SK-N-SH (cell line): ENCODE results near the gene TCF12. TPM values are rescaled to one million over a fixed set of nuclear protein-coding genes. Genes with fewer than 3 reads are reported as not detected.

ENCODE experiments used
- CTCF ChIA-PET: fragments of 300-600, 350-600 bp; formaldehyde crosslinking; extraction: SDS; loops from one replicate; lab custom pipeline; 2021; lab: Yijun Ruan, JAX
- POLR2A ChIA-PET: fragments of 350-600 bp; sonication (Branson Sonifier 250); formaldehyde crosslinking; extraction: SDS; loops from one replicate; lab custom pipeline; 2020; ENCODE audit warnings: antibody characterized with exemption, inconsistent platforms; lab: Yijun Ruan, JAX
- DNase-seq: peaks from one replicate; pipeline ENCODE4 v3.0.0; 2012
- H2AFZ ChIP-seq: fragments of 200-600 bp; sonication (generic); 2 replicates; pipeline ENCODE4 v1.8.1; 2016; ENCODE audit warnings: antibody characterized with exemption, mild to moderate bottlenecking, low read depth
- H3F3A ChIP-seq: fragments of 200-600 bp; sonication (generic); replicated peaks from 2 replicates; pipeline ENCODE3; 2016; ENCODE audit warnings: antibody characterized with exemption, mild to moderate bottlenecking; ENCODE audit not compliant: insufficient read depth
- H3K27ac ChIP-seq, 2 experiments: fragments of 200-500 bp in 1 of 2; fragments of 200-600 bp in 1 of 2; sonication (Bioruptor generic) in 1 of 2; sonication (generic), shearing (Covaris generic) in 1 of 2; 2 replicates each; pipeline versions ENCODE4 v1.5.1 to v1.6.1; 2014 to 2016; ENCODE audit warnings: low read depth in 2 of 2, inconsistent platforms in 1 of 2, low read length in 1 of 2, mild to moderate bottlenecking in 1 of 2, mixed read lengths in 1 of 2
- H3K27me3 ChIP-seq: fragments of 200-600 bp; sonication (generic), shearing (Covaris generic); 2 replicates; pipeline ENCODE4 v1.6.1; 2016; ENCODE audit warnings: mixed run types; ENCODE audit not compliant: insufficient read depth
- H3K36me3 ChIP-seq, 2 experiments: fragments of 200-500 bp in 1 of 2; fragments of 200-600 bp in 1 of 2; sonication (Bioruptor generic) in 1 of 2; sonication (generic) in 1 of 2; replicated peaks in 1 of 2; 2 replicates each; pipeline versions ENCODE3 to v1.5.1; 2014 to 2016; ENCODE audit warnings: low read length in 1 of 2, mild to moderate bottlenecking in 1 of 2; ENCODE audit not compliant: insufficient read depth in 2 of 2, control insufficient read depth in 1 of 2
- H3K4me1 ChIP-seq, 2 experiments: fragments of 200-500 bp in 1 of 2; fragments of 200-600 bp in 1 of 2; sonication (Bioruptor generic) in 1 of 2; sonication (generic), shearing (Covaris generic) in 1 of 2; 2 replicates each; pipeline versions ENCODE4 v1.5.1 to v1.6.1; 2014 to 2016; ENCODE audit warnings: low read depth in 1 of 2, low read length in 1 of 2, mixed run types in 1 of 2; ENCODE audit not compliant: insufficient read depth in 2 of 2, control insufficient read depth in 1 of 2
- H3K4me2 ChIP-seq: fragments of 200-600 bp; sonication (generic), shearing (Covaris generic); 2 replicates; pipeline ENCODE4 v1.6.1; 2017; ENCODE audit warnings: mixed run types
- H3K4me3 ChIP-seq, 2 experiments: fragments of 200-500 bp in 1 of 2; fragments of 200-600 bp in 1 of 2; sonication (Bioruptor generic) in 1 of 2; sonication (generic), shearing (Covaris generic) in 1 of 2; 2 replicates each; pipeline versions ENCODE4 v1.5.1 to v1.8.1; 2014 to 2016; ENCODE audit warnings: low read depth in 2 of 2, inconsistent platforms in 1 of 2, low read length in 1 of 2, mild to moderate bottlenecking in 1 of 2, mixed read lengths in 1 of 2, moderate library complexity in 1 of 2
- H3K79me2 ChIP-seq: fragments of 200-600 bp; sonication (generic); 2 replicates; pipeline ENCODE4 v1.8.1; 2017; ENCODE audit warnings: mild to moderate bottlenecking; ENCODE audit not compliant: insufficient read depth
- H3K9ac ChIP-seq: fragments of 200-600 bp; sonication (generic); 2 replicates; pipeline ENCODE4 v1.6.1; 2017; ENCODE audit warnings: mixed run types
- H3K9me2 ChIP-seq: fragments of 200-600 bp; sonication (generic); 2 replicates; pipeline ENCODE4 v1.6.1; 2017; ENCODE audit warnings: mixed run types
- H3K9me3 ChIP-seq: fragments of 200-600 bp; sonication (generic); 2 replicates; pipeline ENCODE4 v1.6.1; 2017; ENCODE audit warnings: mixed run types, mild to moderate bottlenecking, moderate library complexity
- H4K20me1 ChIP-seq: fragments of 200-600 bp; sonication (generic); 2 replicates; pipeline ENCODE4 v1.6.1; 2017; ENCODE audit warnings: mild to moderate bottlenecking, mixed run types; ENCODE audit not compliant: insufficient read depth
- CHD2 ChIP-seq: fragments of 150-350 bp; IDR thresholded peaks from 2 replicates; pipeline ENCODE4 v1.6.1; 2018; ENCODE audit warnings: low read length; ENCODE audit not compliant: partially characterized antibody
- ELF1 ChIP-seq: IDR thresholded peaks from 2 replicates; pipeline ENCODE4 v1.4.0; 2012
- EP300 ChIP-seq, 2 experiments: IDR thresholded peaks; 2 replicates each; pipeline versions ENCODE4 v1.4.0 to v1.6.1; 2012; ENCODE audit warnings: borderline replicate concordance in 1 of 2, low read depth in 1 of 2, low read length in 1 of 2
- EZH2phosphoT487 ChIP-seq: fragments of 200-600 bp; sonication (generic); IDR thresholded peaks from 2 replicates; pipeline ENCODE4 v1.6.1; 2017; ENCODE audit warnings: low read depth, mixed run types, mild to moderate bottlenecking, antibody characterized with exemption, moderate library complexity, borderline replicate concordance
- FOSL2 ChIP-seq: IDR thresholded peaks from 2 replicates; pipeline ENCODE4 v1.4.0; 2012; ENCODE audit warnings: low read depth, mild to moderate bottlenecking, moderate library complexity, borderline replicate concordance
- FOXJ3 ChIP-seq: sonication (generic); formaldehyde crosslinking; IDR thresholded peaks from 2 replicates; pipeline ENCODE4 v1.5.1; 2020; ENCODE audit warnings: mild to moderate bottlenecking, missing genetic modification reagents
- FOXM1 ChIP-seq: IDR thresholded peaks from 2 replicates; pipeline ENCODE4 v1.4.0; 2012; ENCODE audit warnings: low read depth, mild to moderate bottlenecking
- GABPA ChIP-seq: IDR thresholded peaks from 2 replicates; pipeline ENCODE4 v1.4.0; 2012; ENCODE audit warnings: low read depth, mild to moderate bottlenecking
- JUND ChIP-seq: IDR thresholded peaks from 2 replicates; pipeline ENCODE4 v1.4.0; 2012
- MAX ChIP-seq: IDR thresholded peaks from 2 replicates; pipeline ENCODE4 v1.4.0; 2012; ENCODE audit warnings: low read depth
- MEF2A ChIP-seq: IDR thresholded peaks from 2 replicates; pipeline ENCODE4 v1.4.0; 2012; ENCODE audit warnings: low read depth, borderline replicate concordance
- MXI1 ChIP-seq: IDR thresholded peaks from 2 replicates; pipeline ENCODE4 v1.6.1; 2012; ENCODE audit warnings: mild to moderate bottlenecking, low read depth, low read length, improper control_type of control experiment
- NRF1 ChIP-seq: IDR thresholded peaks from 2 replicates; pipeline ENCODE4 v1.6.1; 2012; ENCODE audit warnings: low read depth, mild to moderate bottlenecking, low read length
- PBX3 ChIP-seq: IDR thresholded peaks from 2 replicates; pipeline ENCODE4; 2012
- POLR2AphosphoS5 ChIP-seq: IDR thresholded peaks from 2 replicates; pipeline ENCODE4 v1.6.1; 2012; ENCODE audit warnings: low read depth, low read length
- RAD21 ChIP-seq: IDR thresholded peaks from 2 replicates; pipeline ENCODE4 v1.6.1; 2012; ENCODE audit warnings: mild to moderate bottlenecking, low read length
- RCOR1 ChIP-seq: fragments of 150-350 bp; IDR thresholded peaks from 2 replicates; pipeline ENCODE4 v1.6.1; 2017; ENCODE audit warnings: antibody characterized with exemption, low read length
- RXRA ChIP-seq: IDR thresholded peaks from 2 replicates; pipeline ENCODE4 v1.4.0; 2012; ENCODE audit warnings: low read depth, mild to moderate bottlenecking, borderline replicate concordance
- SIN3A ChIP-seq: IDR thresholded peaks from 2 replicates; pipeline ENCODE4 v1.6.1; 2012; ENCODE audit warnings: low read depth, mild to moderate bottlenecking, low read length, moderate library complexity, borderline replicate concordance
- SMC3 ChIP-seq: IDR thresholded peaks from 2 replicates; pipeline ENCODE4 v1.6.1; 2012; ENCODE audit warnings: low read depth, low read length, improper control_type of control experiment
- TAF1 ChIP-seq: IDR thresholded peaks from 2 replicates; pipeline ENCODE4 v1.6.1; 2012; ENCODE audit warnings: low read depth, mild to moderate bottlenecking, low read length, moderate library complexity, borderline replicate concordance
- TCF12 ChIP-seq: IDR thresholded peaks from 2 replicates; pipeline ENCODE4 v1.4.0; 2012
- USF2 ChIP-seq: fragments of 150-350 bp; IDR thresholded peaks from 2 replicates; pipeline ENCODE4 v1.6.1; 2017; ENCODE audit warnings: antibody characterized with exemption, low read length, low read depth, borderline replicate concordance
- ZBTB33 ChIP-seq: IDR thresholded peaks from 2 replicates; pipeline ENCODE4 v1.4.0; 2012; ENCODE audit warnings: low read depth, borderline replicate concordance
- WGBS: methylation state at CpG from one replicate; pipeline ENCODE4 v1.1.6; 2017; ENCODE audit warnings: low lambda C conversion rate; 5-methylcytosine and 5-hydroxymethylcytosine counted together
- polyA plus RNA-seq, 3 experiments: library from polyadenylated mRNA; depleted of rRNA; stranded (reverse); fragments of >200 nt; gene quantifications; 2 replicates each; pipeline ENCODE4 v1.2.3, GENCODE V29; 2012

The TCF12 gene
- polyA plus RNA-seq, 1 of the 3 experiments (the other 2 are of a cell fraction) = 49.6 TPM

GRCh38 chr15:57060799-57061198 lies 142.4 kb downstream of the TCF12 start (continued):
- peak; percentile 26; the same call in 1 of the 2 replicates for TF ChIP-seq POLR2AphosphoS5
- no peak for TF ChIP-seq SMC3
- TF ChIP-seq FOXJ3 (CRISPR knock-in tag) = no peak
- no peak for TF ChIP-seq ELF1
- TF ChIP-seq CHD2 = no peak
- no peak for TF ChIP-seq MEF2A
- 0 out of 2 replicates have a peak, but pooled peaks have one; percentile 44 for TF ChIP-seq ZBTB33
- no peak for TF ChIP-seq SIN3A
- peak; percentile 53; the same call in 1 of the 2 replicates for TF ChIP-seq RXRA
- TF ChIP-seq NRF1 = no peak
- TF ChIP-seq PBX3 = peak; percentile 75

GRCh38 chr15:57061281-57061680 lies 142.8 kb downstream of the TCF12 start:
- Histone ChIP-seq H3K79me2 (peaks cover 85% of the 10 kb centered on the region), H3K27ac (peak overlapping the region in 1 of 2 experiments; percentile 91; a peak in 2 of 4 replicates), H3K9me2 (no peaks in the 10 kb centered on the region), H3K4me3 (peak overlapping the region in 1 of 2 experiments; percentile 7; a peak in 1 of 4 replicates), H3K4me1 (peaks cover 0 to 54% of the 10 kb centered on the region in 2 experiments; a peak in 3 of 4 replicates), H2AFZ (no peak overlapping the region), H3K9me3 (no peaks in the 10 kb centered on the region), H3K4me2 (peak overlapping the region; percentile 60), H3K9ac (peak overlapping the region; percentile 56), H3K36me3 (peaks cover 0 to 13% of the 10 kb centered on the region in 2 experiments), H4K20me1 (peaks cover 4% of the 10 kb centered on the region; the same call in 1 of the 2 replicates), H3F3A (peaks cover 41% of the 10 kb centered on the region), H3K27me3 (no peaks in the 10 kb centered on the region)
- CTCF ChIA-PET = no interaction called here
- no peak for TF ChIP-seq USF2
- no peak for TF ChIP-seq EP300 (IDR thresholded peaks at IDR 0.05; ENCODE audit: borderline replicate concordance in 1 of 2, low read depth in 1 of 2, low read length in 1 of 2)
- TF ChIP-seq MXI1 = no peak
- no peak for TF ChIP-seq POLR2AphosphoS5
- no peak for TF ChIP-seq GABPA
- no peak for TF ChIP-seq JUND
- TF ChIP-seq FOXM1 = no peak
- TF ChIP-seq TAF1 = no peak
- no peak for TF ChIP-seq EZH2phosphoT487
- no peak for TF ChIP-seq ELF1
- TF ChIP-seq TCF12 = no peak
- no peak for TF ChIP-seq RCOR1
- no peak for TF ChIP-seq MAX
- TF ChIP-seq FOSL2 = no peak
- no peak for TF ChIP-seq RAD21
- TF ChIP-seq ZBTB33 = no peak
- TF ChIP-seq RXRA = no peak
- DNase-seq = no peak
- POLR2A ChIA-PET = no interaction called here
- 69% methylated on average over 2 of the region's 2 CpGs for WGBS
